ENCODE measurements around the gene LOXL3. TPM values are rescaled to one million over a fixed set of nuclear protein-coding genes. Genes with fewer than 3 reads are reported as not detected.

LOXL3 gene
- total and polyA plus RNA-seq, 8 donors, result 0.35 to 7.5 (median 1.6) TPM

DNA sequence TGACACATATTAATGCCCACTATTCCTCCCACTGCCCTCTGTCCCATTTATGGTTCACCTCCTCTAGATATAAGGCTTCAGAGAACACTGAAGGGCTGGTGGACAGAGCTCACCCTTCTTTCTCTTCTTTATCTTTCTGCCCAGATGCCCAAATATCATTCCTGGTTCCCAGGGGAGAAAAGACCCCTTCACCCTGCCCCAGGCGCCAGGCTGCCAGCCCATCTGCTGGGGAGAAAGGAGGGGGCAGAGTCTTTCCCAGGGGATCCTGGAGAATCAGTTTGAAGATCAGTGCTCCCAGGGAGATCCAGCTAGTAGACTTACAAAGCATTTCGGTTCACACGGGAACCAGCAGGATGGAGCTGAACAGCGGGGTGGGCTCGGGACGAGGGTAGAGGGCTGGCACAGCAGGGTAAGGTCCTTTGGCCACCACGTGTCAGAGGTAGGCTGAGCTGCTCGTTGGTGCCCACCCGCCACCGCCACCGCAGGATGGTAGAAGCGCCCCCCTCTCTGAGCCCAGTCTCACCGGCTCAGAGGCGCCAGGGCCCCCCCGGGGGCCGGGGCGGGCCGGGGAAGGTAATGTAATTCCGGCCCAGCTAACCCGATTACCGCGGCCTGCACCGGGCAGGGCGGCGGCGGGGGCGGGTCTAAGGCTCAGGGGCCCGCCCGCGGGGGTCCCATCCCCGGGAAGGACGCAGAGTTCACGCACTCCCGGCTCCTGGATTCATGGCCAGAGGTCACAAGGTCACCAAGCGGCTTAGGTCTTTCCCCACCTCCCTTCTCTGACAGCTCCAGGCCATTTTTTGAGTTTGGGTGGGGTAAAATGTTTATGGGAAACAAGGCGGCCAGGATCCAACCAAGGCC is 40.8 kb downstream of the LOXL3 start:
- Histone ChIP-seq H3K27ac (no peak overlapping the region), H3K4me1 (peaks cover 0 to 9% (median 4%) of the 10 kb centered on the region in 3 donors), H3K27me3 (peaks cover 0 to 58% (median 11%) of the 10 kb centered on the region in 4 donors), H3K9me3 (no peaks in the 10 kb centered on the region), H3K36me3 (no peaks in the 10 kb centered on the region), H3K4me3 (no peak overlapping the region)
- intact Hi-C loops (cut with DNase I), result no loop called here
- FAIRE-seq (no peak), DNase-seq (peak in 1 of 6 donors; percentile 43), ATAC-seq (no peak)
- 10 to 12% methylated on average over 35 to 36 of the region's 36 CpGs for WGBS, 2 donors
- TF ChIP-seq, protein P1, sequence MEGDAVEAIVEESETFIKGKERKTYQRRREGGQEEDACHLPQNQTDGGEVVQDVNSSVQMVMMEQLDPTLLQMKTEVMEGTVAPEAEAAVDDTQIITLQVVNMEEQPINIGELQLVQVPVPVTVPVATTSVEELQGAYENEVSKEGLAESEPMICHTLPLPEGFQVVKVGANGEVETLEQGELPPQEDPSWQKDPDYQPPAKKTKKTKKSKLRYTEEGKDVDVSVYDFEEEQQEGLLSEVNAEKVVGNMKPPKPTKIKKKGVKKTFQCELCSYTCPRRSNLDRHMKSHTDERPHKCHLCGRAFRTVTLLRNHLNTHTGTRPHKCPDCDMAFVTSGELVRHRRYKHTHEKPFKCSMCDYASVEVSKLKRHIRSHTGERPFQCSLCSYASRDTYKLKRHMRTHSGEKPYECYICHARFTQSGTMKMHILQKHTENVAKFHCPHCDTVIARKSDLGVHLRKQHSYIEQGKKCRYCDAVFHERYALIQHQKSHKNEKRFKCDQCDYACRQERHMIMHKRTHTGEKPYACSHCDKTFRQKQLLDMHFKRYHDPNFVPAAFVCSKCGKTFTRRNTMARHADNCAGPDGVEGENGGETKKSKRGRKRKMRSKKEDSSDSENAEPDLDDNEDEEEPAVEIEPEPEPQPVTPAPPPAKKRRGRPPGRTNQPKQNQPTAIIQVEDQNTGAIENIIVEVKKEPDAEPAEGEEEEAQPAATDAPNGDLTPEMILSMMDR (IDR thresholded peaks at IDR 0.05), result no peak

DNA sequence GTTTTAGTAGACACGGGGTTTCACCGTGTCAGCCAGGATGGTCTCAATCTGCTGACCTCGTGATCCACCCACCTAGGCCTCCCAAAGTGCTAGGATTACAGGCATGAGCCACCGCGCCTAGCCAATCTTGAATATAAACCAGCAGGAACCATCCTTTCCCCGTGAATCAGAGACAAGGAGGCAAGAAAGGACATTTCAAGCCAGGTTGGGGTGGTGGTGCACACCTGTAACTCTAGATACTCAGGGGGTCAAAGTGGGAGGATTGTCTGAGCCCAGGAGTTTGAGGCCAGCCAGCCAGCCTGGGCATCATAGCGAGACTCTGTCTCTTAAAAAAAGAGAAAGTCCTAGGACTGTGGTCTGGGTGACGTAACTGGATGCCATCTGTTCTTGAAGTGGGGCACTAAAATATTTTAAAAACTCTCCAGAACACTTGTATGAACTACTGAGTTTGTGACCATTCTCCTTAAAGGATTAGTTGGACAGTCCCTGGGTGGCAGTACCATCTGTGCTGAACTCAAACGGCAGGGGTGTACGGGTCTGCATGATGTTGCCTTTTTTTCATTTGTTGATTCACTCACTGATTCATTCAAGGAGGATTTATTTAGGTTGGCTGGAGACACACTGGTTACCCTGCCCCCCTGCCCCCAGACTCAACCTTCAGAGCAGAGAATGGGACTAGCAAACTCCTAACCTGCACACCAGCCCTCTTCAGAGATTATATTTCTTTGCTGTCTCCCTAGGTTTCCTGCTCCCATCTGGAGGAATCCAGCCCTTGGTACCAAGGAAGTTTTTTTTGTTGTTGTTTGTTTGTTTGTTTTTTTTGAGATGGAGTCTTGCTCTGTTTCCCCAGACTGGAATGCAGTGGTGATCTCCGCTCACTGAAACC is 42.4 kb downstream of the LOXL3 start:
- Histone ChIP-seq H3K27me3 (peaks cover 0 to 44% (median 11%) of the 10 kb centered on the region in 4 donors), H3K4me3 (no peak overlapping the region), H3K27ac (no peak overlapping the region), H3K9me3 (no peaks in the 10 kb centered on the region), H3K36me3 (no peaks in the 10 kb centered on the region), H3K4me1 (peaks cover 0 to 14% (median 9%) of the 10 kb centered on the region in 3 donors)
- TF ChIP-seq, protein P1 (IDR thresholded peaks at IDR 0.05), result no peak
- ATAC-seq (no peak), FAIRE-seq (no peak), DNase-seq (no peak)
- WGBS, 2 donors, result 33 to 42% methylated on average over 11 of the region's 11 CpGs
- intact Hi-C loops (cut with DNase I), result no loop called here

DNA sequence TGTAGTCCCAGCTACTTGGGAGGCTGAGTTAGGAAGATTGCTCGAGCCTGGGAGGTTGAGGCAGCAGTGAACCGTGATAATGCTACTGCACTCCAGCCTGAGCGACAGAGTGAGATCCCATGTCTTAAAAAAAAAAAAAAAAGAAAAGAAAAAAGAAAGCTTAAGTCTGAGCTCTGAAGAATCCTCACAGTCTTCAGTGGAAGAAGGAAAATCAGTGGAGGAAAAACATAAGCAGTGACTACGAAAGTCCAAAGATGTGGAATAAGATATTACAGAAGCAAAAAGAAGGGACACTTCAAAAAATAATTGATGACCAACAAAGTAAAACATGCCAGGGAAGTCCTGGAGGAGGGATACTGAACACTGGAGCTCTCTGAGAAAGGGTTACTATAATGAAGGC is 43.5 kb downstream of the LOXL3 start:
- DNase-seq (no peak), FAIRE-seq (no peak), ATAC-seq (no peak)
- no peak overlapping the region for H3K4me3 ChIP-seq
- 77 to 87% methylated on average over 4 of the region's 4 CpGs for WGBS, 2 donors
- intact Hi-C loops (cut with DNase I), result no loop called here
- H3K36me3 ChIP-seq, result no peaks in the 10 kb centered on the region
- no peaks in the 10 kb centered on the region for H3K9me3 ChIP-seq
- TF ChIP-seq, protein P1 (IDR thresholded peaks at IDR 0.05), result no peak
- peaks cover 6 to 20% (median 11%) of the 10 kb centered on the region in 3 donors for H3K4me1 ChIP-seq
- no peak overlapping the region for H3K27ac ChIP-seq
- H3K27me3 ChIP-seq, result peaks cover 0 to 33% (median 7%) of the 10 kb centered on the region in 4 donors

DNA sequence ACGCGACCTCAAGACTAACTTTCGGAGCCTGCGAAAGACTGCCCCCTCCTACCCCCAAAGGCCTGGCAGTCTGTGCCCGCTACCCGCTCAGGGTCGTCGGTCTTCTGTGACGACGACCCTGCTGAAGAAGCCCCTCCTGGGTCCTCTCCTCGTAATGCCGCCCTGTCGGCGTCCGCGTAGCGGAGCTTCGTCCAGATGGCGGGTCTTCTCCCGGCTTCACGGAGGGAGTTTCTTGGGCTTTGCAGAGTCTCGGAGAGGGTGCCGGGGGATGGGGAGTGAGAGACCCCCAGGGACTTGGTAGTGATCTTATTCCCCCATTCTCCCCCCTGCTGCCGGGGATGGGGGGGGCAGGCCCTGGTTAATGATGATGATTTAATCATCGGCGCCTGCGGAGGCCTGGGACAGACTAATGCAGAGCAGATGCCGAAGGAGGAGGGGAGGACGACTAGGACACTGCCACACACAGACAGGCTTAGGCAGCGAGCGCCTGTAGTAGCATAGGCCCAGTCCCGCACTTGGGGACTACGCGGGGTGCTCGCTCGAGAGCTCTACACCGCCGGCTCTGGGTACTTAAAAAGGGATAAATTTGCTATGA is 45.7 kb downstream of the LOXL3 start:
- Histone ChIP-seq H3K9me3 (no peaks in the 10 kb centered on the region), H3K27me3 (peaks cover 0 to 11% (median under 1%) of the 10 kb centered on the region in 4 donors), H3K4me3 (peak overlapping the region; percentile 64 to 89 (median 69)), H3K36me3 (no peaks in the 10 kb centered on the region), H3K27ac (peak overlapping the region; percentile 91 to 98 (median 94)), H3K4me1 (peaks cover 6 to 29% (median 11%) of the 10 kb centered on the region in 3 donors)
- peak; percentile 16 to 43 (median 27) for ATAC-seq
- TF ChIP-seq, protein P1 (IDR thresholded peaks at IDR 0.05), result no peak
- 7 to 12% methylated on average over 38 of the region's 38 CpGs for WGBS, 2 donors
- intact Hi-C loops (cut with DNase I), result no loop called here
- DNase-seq, result peak in 3 of 6 donors; percentile 43 to 67 (median 63)
- no peak for FAIRE-seq
